ENCODE results near the gene MEG3.

The MEG3 gene

GRCh38 chr14:100857233-100857922, 31.5 kb downstream of the MEG3 start:
- H3K4me3 Mint-ChIP-seq, result no peak overlapping the region
- peaks cover 16% of the 10 kb centered on the region for H3K27me3 Mint-ChIP-seq
- ATAC-seq, result no peak
- H3K4me1 Mint-ChIP-seq, result no peaks in the 10 kb centered on the region
- no peaks in the 10 kb centered on the region for H3K9me3 Mint-ChIP-seq
- H3K27ac Mint-ChIP-seq, result no peak overlapping the region
- DNase-seq, result no peak

GRCh38 chr14:100857923-100858837, 32.3 kb downstream of the MEG3 start:
- Mint-ChIP-seq H3K27ac (peak overlapping the region in 1 of 2 donors; percentile 20), H3K27me3 (peaks cover 16% of the 10 kb centered on the region), H3K4me3 (no peak overlapping the region), H3K4me1 (no peaks in the 10 kb centered on the region), H3K9me3 (no peaks in the 10 kb centered on the region)
- no peak for DNase-seq
- no peak for ATAC-seq

GRCh38 chr14:100858838-100859220, 32.9 kb downstream of the MEG3 start:
- no peaks in the 10 kb centered on the region for H3K9me3 Mint-ChIP-seq
- H3K4me3 Mint-ChIP-seq, result no peak overlapping the region
- peaks cover 16% of the 10 kb centered on the region for H3K27me3 Mint-ChIP-seq
- no peak for DNase-seq
- ATAC-seq, result no peak
- peak overlapping the region in 1 of 2 donors; percentile 20 for H3K27ac Mint-ChIP-seq
- no peaks in the 10 kb centered on the region for H3K4me1 Mint-ChIP-seq

- no peak overlapping the region for H3K27ac Mint-ChIP-seq
- H3K4me3 Mint-ChIP-seq, result no peak overlapping the region
- H3K4me1 Mint-ChIP-seq, result no peaks in the 10 kb centered on the region
- no peak for DNase-seq
- peaks cover 16% of the 10 kb centered on the region for H3K27me3 Mint-ChIP-seq
- no peaks in the 10 kb centered on the region for H3K9me3 Mint-ChIP-seq
- ATAC-seq, result no peak
These were observed 33.9 kb downstream of the MEG3 start for GRCh38 chr14:100859781-100860180.

- no peak overlapping the region for H3K4me3 Mint-ChIP-seq
- H3K27me3 Mint-ChIP-seq, result peaks cover 16% of the 10 kb centered on the region
- ATAC-seq, result no peak
These were observed 34.8 kb downstream of the MEG3 start for GRCh38 chr14:100860556-100861187.

GRCh38 chr14:100861188-100861936, 35.4 kb downstream of the MEG3 start:
- H3K4me3 Mint-ChIP-seq, result no peak overlapping the region
- peaks cover 16% of the 10 kb centered on the region for H3K27me3 Mint-ChIP-seq
- no peaks in the 10 kb centered on the region for H3K9me3 Mint-ChIP-seq
- no peaks in the 10 kb centered on the region for H3K4me1 Mint-ChIP-seq
- no peak for ATAC-seq
- no peak for DNase-seq
- no peak overlapping the region for H3K27ac Mint-ChIP-seq

More at GRCh38 chr14:100860556-100861187, 34.8 kb downstream of the MEG3 start:
- no peak overlapping the region for H3K27ac Mint-ChIP-seq
- no peaks in the 10 kb centered on the region for H3K9me3 Mint-ChIP-seq
- H3K4me1 Mint-ChIP-seq, result no peaks in the 10 kb centered on the region
- DNase-seq, result no peak

GRCh38 chr14:100861937-100862247, 36.0 kb downstream of the MEG3 start:
- no peak overlapping the region for H3K27ac Mint-ChIP-seq
- H3K4me1 Mint-ChIP-seq, result no peaks in the 10 kb centered on the region
- H3K4me3 Mint-ChIP-seq, result no peak overlapping the region
- H3K9me3 Mint-ChIP-seq, result no peaks in the 10 kb centered on the region
- DNase-seq (no peak), ATAC-seq (no peak)
- H3K27me3 Mint-ChIP-seq, result peaks cover 16% of the 10 kb centered on the region

GRCh38 chr14:100862277-100862676, 36.4 kb downstream of the MEG3 start:
- Mint-ChIP-seq H3K4me1 (no peaks in the 10 kb centered on the region), H3K4me3 (no peak overlapping the region), H3K27ac (no peak overlapping the region), H3K9me3 (no peaks in the 10 kb centered on the region), H3K27me3 (peaks cover 16% of the 10 kb centered on the region)
- ATAC-seq (no peak), DNase-seq (no peak)

- Mint-ChIP-seq H3K27me3 (peaks cover 16% of the 10 kb centered on the region), H3K9me3 (no peaks in the 10 kb centered on the region), H3K4me1 (no peaks in the 10 kb centered on the region), H3K4me3 (no peak overlapping the region), H3K27ac (no peak overlapping the region)
- DNase-seq (no peak), ATAC-seq (no peak)
These were observed 36.9 kb downstream of the MEG3 start for GRCh38 chr14:100862793-100863192.

- H3K4me1 Mint-ChIP-seq, result no peaks in the 10 kb centered on the region
- ATAC-seq, result no peak
- H3K4me3 Mint-ChIP-seq, result no peak overlapping the region
- peaks cover 16% of the 10 kb centered on the region for H3K27me3 Mint-ChIP-seq
- H3K9me3 Mint-ChIP-seq, result no peaks in the 10 kb centered on the region
- no peak for DNase-seq
- H3K27ac Mint-ChIP-seq, result no peak overlapping the region
These were observed 38.3 kb downstream of the MEG3 start for GRCh38 chr14:100864206-100864605.

GRCh38 chr14:100864960-100865681, 39.2 kb downstream of the MEG3 start:
- Mint-ChIP-seq H3K4me3 (no peak overlapping the region), H3K4me1 (no peaks in the 10 kb centered on the region), H3K9me3 (no peaks in the 10 kb centered on the region), H3K27ac (no peak overlapping the region), H3K27me3 (peaks cover 10% of the 10 kb centered on the region)
- DNase-seq, result no peak
- no peak for ATAC-seq

- Mint-ChIP-seq H3K27me3 (peaks cover 2% of the 10 kb centered on the region), H3K9me3 (no peaks in the 10 kb centered on the region), H3K27ac (no peak overlapping the region), H3K4me3 (no peak overlapping the region), H3K4me1 (no peaks in the 10 kb centered on the region)
- DNase-seq (no peak), ATAC-seq (no peak)
These were observed 40.0 kb downstream of the MEG3 start for GRCh38 chr14:100865682-100866591.

GRCh38 chr14:100866666-100867630, 41.0 kb downstream of the MEG3 start:
- ATAC-seq (no peak), DNase-seq (no peak)
- Mint-ChIP-seq H3K4me1 (no peaks in the 10 kb centered on the region), H3K27ac (no peak overlapping the region), H3K9me3 (no peaks in the 10 kb centered on the region), H3K4me3 (no peak overlapping the region), H3K27me3 (no peaks in the 10 kb centered on the region)

Measured in stimulated activated naive CD8-positive, alpha-beta T cell treated with anti-CD3 and anti-CD28 coated beads, Interleukin-15, amount 100 ng/mL, for 72 hours (primary cell).